SK-N-SH treated with all-trans-retinoic acid at 6 μM for 48 hours (cell line): ENCODE results near the gene ABHD17B.

Source experiments
- ARNTL ChIP-seq: fragments of 450-650 bp; formaldehyde crosslinking; IDR thresholded peaks from 2 replicates; pipeline ENCODE4 v1.5.0; 2020; ENCODE audit warnings: low read depth, mild to moderate bottlenecking, moderate library complexity, borderline replicate concordance
- CSDC2 ChIP-seq: fragments of 250-450 bp; sonication (Bioruptor Pico); IDR thresholded peaks from 2 replicates; pipeline ENCODE4 v1.5.0; 2020; ENCODE audit warnings: mild to moderate bottlenecking, moderate library complexity
- ESRRG ChIP-seq: fragments of 250-450 bp; sonication (Bioruptor Pico); IDR thresholded peaks from 2 replicates; pipeline ENCODE4 v1.6.1; 2021; ENCODE audit warnings: mild to moderate bottlenecking
- RARB ChIP-seq: fragments of 250-450 bp; sonication (Bioruptor Pico); IDR thresholded peaks from 2 replicates; pipeline ENCODE4 v1.8.0; 2021; ENCODE audit warnings: mild to moderate bottlenecking, moderate library complexity
- TCF4 ChIP-seq: fragments of 250-450 bp; sonication (Bioruptor Pico); IDR thresholded peaks from 2 replicates; pipeline ENCODE4 v1.8.0; 2021; ENCODE audit warnings: mild to moderate bottlenecking, moderate library complexity, borderline replicate concordance
- TOX ChIP-seq: fragments of 250-450 bp; sonication (Bioruptor Pico); IDR thresholded peaks from 2 replicates; pipeline ENCODE4 v1.8.0; 2021; ENCODE audit warnings: mild to moderate bottlenecking, moderate library complexity, borderline replicate concordance

- no peak for TF ChIP-seq ESRRG (CRISPR knock-in tag)
- TF ChIP-seq CSDC2 (CRISPR knock-in tag), result no peak
- TF ChIP-seq ARNTL (CRISPR knock-in tag), result no peak
- TF ChIP-seq RARB, result no peak
- no peak for TF ChIP-seq TOX (CRISPR knock-in tag)
- no peak for TF ChIP-seq TCF4 (CRISPR knock-in tag)
These were observed 35.6 kb downstream of the ABHD17B start for GRCh38 chr9:71875345-71875744.
